PC-3 (cell line): ENCODE data around the gene CA5B.

Experiments used
- CTCF ChIP-seq: fragments of 300-600 bp; sonication (generic); conservative IDR thresholded peaks from 2 replicates; pipeline ENCODE4 v1.5.1; 2017; ENCODE audit warnings: antibody characterized with exemption, low read depth, mild to moderate bottlenecking, low read length
- EZH2 ChIP-seq: fragments of 300-600 bp; sonication (generic); IDR thresholded peaks from one replicate; pipeline ENCODE4 v1.6.1; 2017; ENCODE audit warnings: antibody characterized with exemption, mild to moderate bottlenecking, low read length; ENCODE audit not compliant: unreplicated experiment
- EZH2phosphoT487 ChIP-seq: fragments of 300-600 bp; sonication (generic); IDR thresholded peaks from 2 replicates; pipeline ENCODE4 v1.6.1; 2018; ENCODE audit warnings: mild to moderate bottlenecking, antibody characterized with exemption, low read length, borderline replicate concordance

- TF ChIP-seq CTCF, result no peak
- TF ChIP-seq EZH2phosphoT487, result no peak
- TF ChIP-seq EZH2, result no peak
Measured at GRCh38 chrX:15786915-15787314, 48.8 kb downstream of the CA5B start.
